Duodenal mucosa (tissue), 2 donors: Measurements from ENCODE around the gene CDK17.

Experiments
- H3K27ac ChIP-seq: one replicate; pipeline ENCODE4 v1.7.0; 2013; ENCODE audit warnings: low read depth, low read length
- H3K27me3 ChIP-seq, 2 donors: one replicate each; pipeline ENCODE4 v1.7.0; 2013; ENCODE audit warnings: low read length in 2 of 2, control low read depth in 1 of 2; ENCODE audit not compliant: insufficient read depth in 2 of 2, control insufficient read depth in 1 of 2
- H3K36me3 ChIP-seq, 2 donors: one replicate each; pipeline ENCODE4 v1.7.0; 2013; ENCODE audit warnings: low read length in 2 of 2, control low read depth in 1 of 2; ENCODE audit not compliant: insufficient read depth in 2 of 2, control insufficient read depth in 1 of 2
- H3K4me1 ChIP-seq, 2 donors: one replicate each; pipeline ENCODE4 v1.7.0; 2013; ENCODE audit warnings: low read length in 2 of 2, control low read depth in 1 of 2; ENCODE audit not compliant: insufficient read depth in 2 of 2, control insufficient read depth in 1 of 2
- H3K4me3 ChIP-seq, 2 donors: one replicate each; pipeline ENCODE4 v1.7.0; 2013; ENCODE audit warnings: low read length in 2 of 2, low read depth in 1 of 2
- H3K9ac ChIP-seq, 2 donors: one replicate each; pipeline ENCODE4 v1.7.0; 2013; ENCODE audit warnings: low read length in 2 of 2, low read depth in 1 of 2
- H3K9me3 ChIP-seq, 2 donors: one replicate each; pipeline ENCODE4 v1.7.0; 2013; ENCODE audit warnings: low read length in 2 of 2, control low read depth in 1 of 2; ENCODE audit not compliant: control insufficient read depth in 1 of 2

CDK17 gene

GRCh38 chr12:96375841-96376604, 24.2 kb downstream of the CDK17 start:
- Histone ChIP-seq H3K4me3 (peak overlapping the region in 1 of 2 donors; percentile 36), H3K4me1 (peaks cover 18 to 33% of the 10 kb centered on the region in 2 donors), H3K27ac (no peak overlapping the region), H3K9me3 (no peaks in the 10 kb centered on the region), H3K9ac (no peak overlapping the region), H3K36me3 (no peaks in the 10 kb centered on the region), H3K27me3 (no peaks in the 10 kb centered on the region)

- no peak overlapping the region for H3K4me3 ChIP-seq
- no peak overlapping the region for H3K27ac ChIP-seq
- H3K9ac ChIP-seq = no peak overlapping the region
- H3K27me3 ChIP-seq = no peaks in the 10 kb centered on the region
- H3K36me3 ChIP-seq = no peaks in the 10 kb centered on the region
- no peaks in the 10 kb centered on the region for H3K9me3 ChIP-seq
- H3K4me1 ChIP-seq = peaks cover 18 to 33% of the 10 kb centered on the region in 2 donors
Measured at GRCh38 chr12:96375170-96375569, 25.1 kb downstream of the CDK17 start.

DNA sequence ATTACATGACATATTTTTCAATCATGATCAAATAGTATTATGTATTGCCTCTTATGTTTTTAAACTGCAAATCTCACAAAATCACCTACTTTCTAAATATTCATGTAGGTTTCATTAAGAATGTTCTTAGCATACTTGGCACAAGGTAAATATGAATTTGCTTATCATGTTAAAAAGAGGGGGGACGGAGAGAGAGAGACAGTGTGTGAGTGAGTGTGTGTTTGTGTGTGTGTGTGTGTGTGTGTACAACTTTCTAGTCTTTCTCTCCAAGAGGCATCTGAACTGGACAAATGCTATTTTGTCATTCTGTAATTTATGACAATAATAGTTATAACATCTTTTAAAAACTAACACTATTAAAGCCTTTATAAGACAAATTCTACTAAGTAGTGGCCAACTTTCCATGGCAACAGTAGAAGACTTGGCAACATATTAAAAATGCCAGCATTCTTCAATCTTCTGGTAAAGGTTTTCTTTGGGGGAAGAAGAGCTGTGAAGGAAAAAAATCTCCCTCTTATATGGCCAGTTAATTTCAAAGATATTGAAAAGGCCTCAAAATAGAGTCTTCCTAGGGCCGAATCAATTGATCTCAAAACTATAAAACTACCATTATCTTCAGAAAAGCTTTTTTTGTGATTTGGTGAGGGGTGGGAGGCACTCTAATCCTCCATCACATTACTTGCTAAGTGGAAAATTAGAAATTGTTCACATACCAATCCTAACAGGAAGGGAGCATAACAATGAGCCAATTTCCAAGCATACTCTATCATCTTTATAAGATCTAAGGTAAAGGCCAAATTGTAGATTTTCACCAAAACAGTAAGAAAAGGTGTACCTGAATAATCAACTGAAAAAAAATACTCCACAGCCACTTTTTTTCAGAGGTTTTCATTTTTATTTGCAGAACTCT, 28.2 kb downstream of the CDK17 start:
- no peak overlapping the region for H3K4me3 ChIP-seq
- H3K36me3 ChIP-seq = no peaks in the 10 kb centered on the region
- H3K27me3 ChIP-seq = no peaks in the 10 kb centered on the region
- peaks cover 23 to 46% of the 10 kb centered on the region in 2 donors for H3K4me1 ChIP-seq
- no peaks in the 10 kb centered on the region for H3K9me3 ChIP-seq
- H3K9ac ChIP-seq = no peak overlapping the region
- H3K27ac ChIP-seq = no peak overlapping the region

DNA sequence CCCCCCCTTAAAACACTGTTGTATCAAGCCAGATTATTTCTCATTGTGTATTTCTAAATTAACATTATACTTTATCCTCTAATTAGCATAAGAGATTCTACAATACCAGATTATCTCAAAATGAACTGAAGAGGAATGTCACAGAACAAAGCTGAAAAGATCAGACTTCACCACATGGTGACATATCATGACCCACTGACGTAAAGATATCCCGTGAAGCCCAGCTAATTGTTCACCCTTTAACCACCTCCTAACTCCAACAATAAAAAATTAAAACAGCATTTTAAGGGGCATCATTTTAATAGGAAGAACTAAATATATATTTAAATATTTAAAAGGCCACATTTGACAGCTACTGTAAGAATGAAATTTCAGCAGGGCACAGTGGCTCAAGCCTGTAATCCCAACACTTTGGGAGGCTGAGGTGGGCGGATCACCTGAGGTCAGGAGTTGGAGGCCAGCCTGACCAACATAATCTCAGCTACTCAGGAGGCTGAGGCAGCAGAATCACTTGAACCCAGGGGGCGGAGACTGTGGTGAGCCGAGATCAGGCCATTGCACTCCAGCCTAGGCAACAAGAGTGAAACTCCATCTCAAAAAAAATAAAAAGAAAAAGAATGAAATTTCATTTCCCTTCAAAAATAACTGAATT, 29.0 kb downstream of the CDK17 start:
- Histone ChIP-seq H3K36me3 (no peaks in the 10 kb centered on the region), H3K4me1 (peaks cover 21 to 39% of the 10 kb centered on the region in 2 donors), H3K9ac (no peak overlapping the region), H3K27ac (no peak overlapping the region), H3K9me3 (no peaks in the 10 kb centered on the region), H3K27me3 (no peaks in the 10 kb centered on the region), H3K4me3 (no peak overlapping the region)

DNA sequence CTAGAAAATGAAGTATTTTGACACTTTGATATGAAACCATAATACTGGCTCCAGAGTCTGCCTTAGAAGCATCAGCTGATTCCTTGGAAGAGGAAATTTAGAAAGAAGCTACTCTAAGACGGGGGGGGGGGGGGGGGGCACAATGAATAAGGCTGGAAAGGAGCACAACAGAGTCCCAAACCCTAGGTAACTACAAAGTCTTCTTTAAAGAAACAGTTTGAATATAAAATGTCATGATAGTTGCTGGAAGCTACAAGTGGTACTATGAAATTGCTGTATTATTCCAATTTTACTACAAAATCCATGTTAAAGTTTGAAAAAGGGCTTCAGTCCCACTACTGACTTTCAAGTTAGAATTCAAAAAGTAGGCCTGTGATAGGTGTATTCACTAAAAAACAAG, 31.6 kb downstream of the CDK17 start:
- Histone ChIP-seq H3K27me3 (no peaks in the 10 kb centered on the region), H3K9me3 (no peaks in the 10 kb centered on the region), H3K9ac (no peak overlapping the region), H3K27ac (no peak overlapping the region), H3K36me3 (no peaks in the 10 kb centered on the region), H3K4me1 (peaks cover 5 to 20% of the 10 kb centered on the region in 2 donors), H3K4me3 (no peak overlapping the region)

GRCh38 chr12:96368233-96368632, 32.0 kb downstream of the CDK17 start:
- Histone ChIP-seq H3K9me3 (no peaks in the 10 kb centered on the region), H3K27ac (no peak overlapping the region), H3K27me3 (no peaks in the 10 kb centered on the region), H3K4me3 (no peak overlapping the region), H3K36me3 (no peaks in the 10 kb centered on the region), H3K4me1 (peaks cover 5 to 22% of the 10 kb centered on the region in 2 donors), H3K9ac (peak overlapping the region in 1 of 2 donors; percentile 6)

- Histone ChIP-seq H3K4me1 (peaks cover 12 to 27% of the 10 kb centered on the region in 2 donors), H3K9me3 (no peaks in the 10 kb centered on the region), H3K4me3 (no peak overlapping the region), H3K27ac (no peak overlapping the region), H3K36me3 (no peaks in the 10 kb centered on the region), H3K9ac (no peak overlapping the region), H3K27me3 (no peaks in the 10 kb centered on the region)
Measured at GRCh38 chr12:96366381-96366654, 33.9 kb downstream of the CDK17 start.

GRCh38 chr12:96365604-96366380, 34.4 kb downstream of the CDK17 start:
- no peak overlapping the region for H3K27ac ChIP-seq
- no peaks in the 10 kb centered on the region for H3K9me3 ChIP-seq
- peaks cover 17 to 33% of the 10 kb centered on the region in 2 donors for H3K4me1 ChIP-seq
- no peak overlapping the region for H3K4me3 ChIP-seq
- no peak overlapping the region for H3K9ac ChIP-seq
- H3K27me3 ChIP-seq = no peaks in the 10 kb centered on the region
- no peaks in the 10 kb centered on the region for H3K36me3 ChIP-seq

- Histone ChIP-seq H3K36me3 (no peaks in the 10 kb centered on the region), H3K4me1 (peaks cover 22 to 37% of the 10 kb centered on the region in 2 donors), H3K9me3 (no peaks in the 10 kb centered on the region), H3K27me3 (no peaks in the 10 kb centered on the region), H3K27ac (no peak overlapping the region), H3K9ac (no peak overlapping the region), H3K4me3 (no peak overlapping the region)
Measured at GRCh38 chr12:96364092-96364700, 36.0 kb downstream of the CDK17 start.
